Effector memory CD4-positive, alpha-beta T cell (primary cell): ENCODE measurements around the gene FBXL17.

ENCODE experiments used
- DNase-seq, 3 donors: peaks; one replicate each; pipeline ENCODE4 v3.0.0-alpha.2; 2020
- H3K27ac ChIP-seq: 2 replicates; pipeline ENCODE4 v1.7.0; 2013; ENCODE audit warnings: mild to moderate bottlenecking, low read length, moderate library complexity; ENCODE audit not compliant: insufficient read depth, poor library complexity, severe bottlenecking
- H3K27me3 ChIP-seq: replicated peaks from 2 replicates; pipeline ENCODE4 v1.7.0; 2013; ENCODE audit warnings: mild to moderate bottlenecking, low read length; ENCODE audit not compliant: insufficient read depth, control insufficient read depth, poor library complexity, severe bottlenecking
- H3K36me3 ChIP-seq: 2 replicates; pipeline ENCODE4 v1.7.0; 2013; ENCODE audit warnings: mild to moderate bottlenecking, low read length, moderate library complexity; ENCODE audit not compliant: control insufficient read depth, insufficient read depth
- H3K4me1 ChIP-seq: 2 replicates; pipeline ENCODE4 v1.7.0; 2013; ENCODE audit warnings: low read length, mild to moderate bottlenecking; ENCODE audit not compliant: control insufficient read depth, insufficient read depth, poor library complexity, severe bottlenecking
- H3K4me3 ChIP-seq: 2 replicates; pipeline ENCODE4 v1.7.0; 2013; ENCODE audit warnings: low read length, low read depth, mild to moderate bottlenecking; ENCODE audit not compliant: insufficient read depth, poor library complexity, severe bottlenecking
- H3K9me3 ChIP-seq: 2 replicates; pipeline ENCODE4 v1.7.0; 2013; ENCODE audit warnings: mild to moderate bottlenecking, low read length, moderate library complexity; ENCODE audit not compliant: control insufficient read depth

FBXL17 gene

GRCh38 chr5:107817436-107817835 is 564.5 kb downstream of the FBXL17 start:
- no peak for DNase-seq
- Histone ChIP-seq H3K36me3 (no peaks in the 10 kb centered on the region), H3K27ac (no peak overlapping the region), H3K9me3 (no peaks in the 10 kb centered on the region), H3K4me1 (no peaks in the 10 kb centered on the region), H3K4me3 (no peak overlapping the region), H3K27me3 (no peaks in the 10 kb centered on the region)

- Histone ChIP-seq H3K4me3 (no peak overlapping the region), H3K9me3 (no peaks in the 10 kb centered on the region), H3K27ac (no peak overlapping the region), H3K27me3 (no peaks in the 10 kb centered on the region), H3K36me3 (no peaks in the 10 kb centered on the region), H3K4me1 (no peaks in the 10 kb centered on the region)
- DNase-seq: no peak
These were observed 566.8 kb downstream of the FBXL17 start for GRCh38 chr5:107815109-107815508.

GRCh38 chr5:107814183-107814827 is 567.6 kb downstream of the FBXL17 start:
- H3K36me3 ChIP-seq: no peaks in the 10 kb centered on the region
- no peaks in the 10 kb centered on the region for H3K4me1 ChIP-seq
- H3K4me3 ChIP-seq: no peak overlapping the region
- H3K27ac ChIP-seq: no peak overlapping the region
- DNase-seq: no peak
- no peaks in the 10 kb centered on the region for H3K9me3 ChIP-seq
- no peaks in the 10 kb centered on the region for H3K27me3 ChIP-seq

- no peak for DNase-seq
- Histone ChIP-seq H3K4me3 (no peak overlapping the region), H3K4me1 (no peaks in the 10 kb centered on the region), H3K36me3 (no peaks in the 10 kb centered on the region), H3K27me3 (no peaks in the 10 kb centered on the region), H3K27ac (no peak overlapping the region), H3K9me3 (no peaks in the 10 kb centered on the region)
These were observed 568.3 kb downstream of the FBXL17 start for GRCh38 chr5:107813559-107813958.

- Histone ChIP-seq H3K9me3 (no peaks in the 10 kb centered on the region), H3K36me3 (no peaks in the 10 kb centered on the region), H3K4me1 (no peaks in the 10 kb centered on the region), H3K4me3 (no peak overlapping the region), H3K27me3 (no peaks in the 10 kb centered on the region), H3K27ac (no peak overlapping the region)
- DNase-seq: no peak
These were observed 569.2 kb downstream of the FBXL17 start for GRCh38 chr5:107812570-107813141.

- Histone ChIP-seq H3K27ac (no peak overlapping the region), H3K36me3 (no peaks in the 10 kb centered on the region), H3K27me3 (no peaks in the 10 kb centered on the region), H3K4me3 (no peak overlapping the region), H3K9me3 (no peaks in the 10 kb centered on the region), H3K4me1 (no peaks in the 10 kb centered on the region)
- no peak for DNase-seq
These were observed 572.5 kb downstream of the FBXL17 start for GRCh38 chr5:107809201-107810034.
